ENCODE measurements around the gene BRCC3.

Gene BRCC3

GRCh38 chrX:155056877-155057792, 14.2 kb upstream of the BRCC3 start:
- peak; percentile 38 for DNase-seq (ENCODE audit: low read depth)

- DNase-seq (ENCODE audit: low read depth), result no peak
Observed at GRCh38 chrX:155061760-155062159, 9.5 kb upstream of the BRCC3 start.

GRCh38 chrX:155065035-155065734, 6.1 kb upstream of the BRCC3 start:
- no peak for DNase-seq (ENCODE audit: low read depth)

GRCh38 chrX:155068165-155068564, 3.1 kb upstream of the BRCC3 start:
- no peak for DNase-seq (ENCODE audit: low read depth)

- DNase-seq (ENCODE audit: low read depth), result no peak
Observed at GRCh38 chrX:155069414-155069813, 1.9 kb upstream of the BRCC3 start.

- DNase-seq (ENCODE audit: low read depth), result no peak
Observed at GRCh38 chrX:155070038-155070437, 1.3 kb upstream of the BRCC3 start.

- no peak for DNase-seq (ENCODE audit: low read depth)
Observed at GRCh38 chrX:155070663-155070974, 689 bp upstream of the BRCC3 start.

GRCh38 chrX:155071694-155072280, 479 bp downstream of the BRCC3 start:
- DNase-seq (ENCODE audit: low read depth), result no peak

- no peak for DNase-seq (ENCODE audit: low read depth)
Observed at GRCh38 chrX:155086202-155086840, 15.0 kb downstream of the BRCC3 start.

GRCh38 chrX:155086961-155087735, 15.8 kb downstream of the BRCC3 start:
- DNase-seq (ENCODE audit: low read depth), result no peak

- DNase-seq (ENCODE audit: low read depth), result no peak
Observed at GRCh38 chrX:155094468-155095061, 23.3 kb downstream of the BRCC3 start.

- no peak for DNase-seq (ENCODE audit: low read depth)
Observed at GRCh38 chrX:155105919-155106318, 34.6 kb downstream of the BRCC3 start.

- no peak for DNase-seq (ENCODE audit: low read depth)
Observed at GRCh38 chrX:155108427-155108826, 37.1 kb downstream of the BRCC3 start.

GRCh38 chrX:155112171-155112570, 40.9 kb downstream of the BRCC3 start:
- no peak for DNase-seq (ENCODE audit: low read depth)

GRCh38 chrX:155113097-155113496, 41.8 kb downstream of the BRCC3 start:
- no peak for DNase-seq (ENCODE audit: low read depth)

- DNase-seq (ENCODE audit: low read depth), result no peak
Observed at GRCh38 chrX:155115174-155115819, 44.0 kb downstream of the BRCC3 start.

- no peak for DNase-seq (ENCODE audit: low read depth)
Observed at GRCh38 chrX:155127465-155127864, 56.2 kb downstream of the BRCC3 start.

GRCh38 chrX:155127940-155128339, 56.6 kb downstream of the BRCC3 start:
- no peak for DNase-seq (ENCODE audit: low read depth)

GRCh38 chrX:155132110-155132509, 60.8 kb downstream of the BRCC3 start:
- no peak for DNase-seq (ENCODE audit: low read depth)

- no peak for DNase-seq (ENCODE audit: low read depth)
Observed at GRCh38 chrX:155134255-155134654, 62.9 kb downstream of the BRCC3 start.
